Thoracic aorta (tissue), 2 donors: ENCODE results near the gene HMX1. TPM values are rescaled to one million over a fixed set of nuclear protein-coding genes. Genes with fewer than 3 reads are reported as not detected.

ENCODE experiments used
- ATAC-seq: fragments of 150-250 bp; one replicate; pipeline ENCODE4 v1.8.0; 2017; ENCODE audit warnings: low read depth; ENCODE audit not compliant: insufficient number of reproducible peaks, low FRiP score
- DNase-seq: peaks from one replicate; pipeline ENCODE4 v3.0.0-alpha.2; 2020; ENCODE audit warnings: low spot score
- H3K27ac ChIP-seq, 2 donors: fragments of 200-600 bp; sonication (generic); 1 replicate in 1 of 2; 2 replicates in 1 of 2; pipeline ENCODE4 v1.5.1; 2016; ENCODE audit warnings: mild to moderate bottlenecking in 2 of 2, moderate library complexity in 2 of 2
- H3K27me3 ChIP-seq: fragments of 200-600 bp; sonication (generic); replicated peaks from 2 replicates; pipeline ENCODE4 v1.6.0; 2016; ENCODE audit warnings: mild to moderate bottlenecking; ENCODE audit not compliant: insufficient read depth
- H3K36me3 ChIP-seq: fragments of 200-600 bp; sonication (generic); one replicate; pipeline ENCODE4 v1.5.1; 2016
- H3K4me1 ChIP-seq, 2 donors: fragments of 200-600 bp; sonication (generic); 1 replicate in 1 of 2; 2 replicates in 1 of 2; pipeline versions ENCODE4 v1.5.1 to v1.6.0; 2016; ENCODE audit warnings: low read depth in 2 of 2, mild to moderate bottlenecking in 1 of 2; ENCODE audit not compliant: control insufficient read depth in 1 of 2
- H3K4me3 ChIP-seq: fragments of 200-600 bp; sonication (generic); 2 replicates; pipeline ENCODE4 v1.5.1; 2016; ENCODE audit warnings: mild to moderate bottlenecking
- H3K9me3 ChIP-seq: fragments of 200-600 bp; sonication (generic); 2 replicates; pipeline ENCODE4 v1.5.1; 2016
- CTCF ChIP-seq: fragments of 200-600 bp; sonication (generic); IDR thresholded peaks from one replicate; pipeline ENCODE4 v1.5.1; 2019; ENCODE audit warnings: antibody characterized with exemption
- total RNA-seq, 2 donors: library from RNA; depleted of rRNA; stranded (reverse); fragments of >200 nt; gene quantifications; one replicate each; pipeline versions ENCODE4 v1.1.0 to v1.2.3, GENCODE V29; 2016

HMX1 gene
- total RNA-seq, 2 donors from 2014 or later = 0.28 TPM; not detected in 1

DNA sequence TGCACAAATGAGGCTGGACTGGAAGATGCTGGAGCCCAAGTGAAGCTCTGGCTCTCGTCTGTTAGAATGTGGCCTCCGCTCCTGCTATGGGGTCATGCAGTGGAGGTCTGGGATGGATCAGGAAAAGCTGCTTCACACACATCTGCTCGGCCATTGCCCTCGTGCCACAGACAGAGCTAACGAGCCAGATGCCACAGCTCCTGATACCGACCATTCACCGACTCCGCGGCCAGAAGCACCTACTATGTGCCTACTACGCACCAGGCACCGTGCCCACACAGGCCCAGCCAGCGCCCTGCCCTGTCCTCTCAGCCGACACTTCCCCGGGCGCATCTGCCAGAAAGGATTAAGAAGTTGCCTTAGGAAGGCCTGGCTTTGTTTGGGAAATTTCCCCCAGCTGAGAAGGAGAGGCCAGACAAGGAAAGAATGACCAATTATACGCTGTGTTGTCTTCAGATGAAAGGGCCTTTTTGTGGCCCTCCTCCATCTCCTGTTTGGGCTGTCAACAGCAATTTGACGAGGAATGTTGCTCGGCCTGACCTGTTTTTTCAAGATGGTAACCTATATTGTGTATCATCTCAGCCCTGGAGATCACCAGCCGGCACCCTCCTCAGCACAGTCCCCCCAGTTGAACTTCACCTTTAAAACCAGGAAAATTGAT lies 34.3 kb downstream of the HMX1 start:
- no peak overlapping the region for H3K27ac ChIP-seq
- no peaks in the 10 kb centered on the region for H3K4me1 ChIP-seq
- no peaks in the 10 kb centered on the region for H3K36me3 ChIP-seq
- no peak overlapping the region for H3K4me3 ChIP-seq
- no peaks in the 10 kb centered on the region for H3K9me3 ChIP-seq
- ATAC-seq (no peak), DNase-seq (no peak)
- no peak for TF ChIP-seq CTCF
- H3K27me3 ChIP-seq = no peaks in the 10 kb centered on the region

GRCh38 chr4:8836664-8837171 lies 34.9 kb downstream of the HMX1 start:
- ATAC-seq (no peak), DNase-seq (no peak)
- Histone ChIP-seq H3K9me3 (no peaks in the 10 kb centered on the region), H3K4me3 (no peak overlapping the region), H3K27me3 (no peaks in the 10 kb centered on the region), H3K4me1 (no peaks in the 10 kb centered on the region), H3K36me3 (no peaks in the 10 kb centered on the region), H3K27ac (no peak overlapping the region)
- no peak for TF ChIP-seq CTCF

DNA sequence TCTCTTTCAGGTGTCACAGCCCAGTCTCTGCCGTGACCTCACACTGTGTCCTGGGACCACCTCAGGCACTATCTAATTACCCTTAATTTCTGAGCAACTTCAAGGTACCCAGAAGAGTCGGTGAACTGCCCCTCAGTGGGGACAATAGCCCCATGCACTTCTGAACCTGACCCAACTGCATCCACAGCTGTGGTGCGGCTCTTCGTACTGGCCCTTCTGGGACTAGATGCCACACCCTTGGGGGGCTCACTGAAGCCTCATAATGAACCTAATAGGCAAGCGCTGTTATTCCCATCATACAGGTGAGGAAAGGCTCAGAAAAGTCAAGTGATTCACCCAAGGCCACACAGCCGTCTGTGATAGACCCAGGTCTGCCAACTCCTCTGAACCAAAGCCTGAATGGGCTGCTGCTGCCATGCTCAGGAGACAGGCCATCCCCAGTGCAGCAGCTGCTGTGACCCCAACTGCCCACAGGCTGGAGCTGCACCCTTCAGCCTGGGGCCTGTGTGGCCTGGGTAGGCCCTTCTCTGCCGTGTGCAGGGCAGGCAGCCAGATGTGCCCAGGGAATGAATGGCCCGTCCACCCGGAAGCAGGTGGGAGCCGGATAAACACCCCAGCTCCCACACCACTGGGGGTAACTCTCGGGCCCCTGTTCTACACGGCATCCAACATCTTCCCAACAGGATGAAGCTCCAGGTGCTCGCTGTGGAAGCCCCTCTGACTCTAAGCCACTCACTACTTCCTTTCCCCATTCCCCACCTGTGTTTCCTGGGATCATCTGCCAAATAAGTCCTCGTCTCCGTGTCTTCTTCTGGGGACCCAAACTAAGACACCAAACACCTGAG lies 35.9 kb downstream of the HMX1 start:
- H3K27me3 ChIP-seq = no peaks in the 10 kb centered on the region
- ATAC-seq (no peak), DNase-seq (no peak)
- no peak for TF ChIP-seq CTCF
- no peaks in the 10 kb centered on the region for H3K4me1 ChIP-seq
- H3K36me3 ChIP-seq = no peaks in the 10 kb centered on the region
- no peak overlapping the region for H3K4me3 ChIP-seq
- H3K9me3 ChIP-seq = no peaks in the 10 kb centered on the region
- H3K27ac ChIP-seq = no peak overlapping the region

DNA sequence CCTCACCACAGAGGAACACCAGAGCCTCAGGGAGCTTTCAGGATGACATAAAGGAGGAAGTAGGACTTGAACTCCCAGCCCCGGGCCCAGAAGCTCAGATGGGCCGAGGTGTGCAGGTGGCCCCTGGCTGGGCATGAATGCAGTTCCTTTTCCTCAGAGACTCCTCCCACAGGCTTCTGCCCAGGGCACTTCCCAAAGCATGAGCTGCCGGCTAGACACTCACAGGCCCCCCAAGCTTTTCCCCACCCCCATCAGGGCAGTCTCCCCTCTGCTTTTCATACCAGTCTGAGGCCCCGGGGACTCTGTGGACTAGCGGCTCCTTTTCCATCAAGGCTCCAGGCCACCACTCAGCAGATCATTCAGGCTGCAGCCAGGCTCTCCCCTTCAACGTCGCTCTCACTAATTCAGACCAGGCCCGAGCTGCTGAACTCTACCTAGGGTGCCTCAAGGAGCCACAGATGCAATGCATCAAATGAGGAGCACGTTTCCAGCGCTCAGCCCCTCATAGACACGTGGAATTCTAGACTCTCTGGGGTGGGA lies 36.9 kb downstream of the HMX1 start:
- H3K27ac ChIP-seq = no peak overlapping the region
- no peaks in the 10 kb centered on the region for H3K9me3 ChIP-seq
- no peaks in the 10 kb centered on the region for H3K4me1 ChIP-seq
- ATAC-seq (no peak), DNase-seq (no peak)
- no peak for TF ChIP-seq CTCF
- H3K4me3 ChIP-seq = no peak overlapping the region
- no peaks in the 10 kb centered on the region for H3K27me3 ChIP-seq
- H3K36me3 ChIP-seq = no peaks in the 10 kb centered on the region
